GM12892 (cell line): ENCODE measurements around the gene PEX14.

Experiments
- POLR2A ChIP-seq: IDR thresholded peaks from 2 replicates; pipeline ENCODE4 v1.6.1; 2011; ENCODE audit warnings: low read depth, low read length, control low read depth
- POLR2AphosphoS5 ChIP-seq: IDR thresholded peaks from 2 replicates; pipeline ENCODE4 v1.6.1; 2011; ENCODE audit warnings: low read depth, low read length, control low read depth
- TAF1 ChIP-seq: IDR thresholded peaks from 2 replicates; pipeline ENCODE4 v1.6.1; 2011; ENCODE audit warnings: low read depth, mild to moderate bottlenecking, control low read depth, low read length, borderline replicate concordance

- no peak for TF ChIP-seq POLR2A
- no peak for TF ChIP-seq TAF1
- no peak for TF ChIP-seq POLR2AphosphoS5
Observed at GRCh38 chr1:10459184-10459583, 15.6 kb upstream of the PEX14 start.
